GM21723 (cell line): ENCODE measurements around the gene GNG5.
"Not testable (repeated sequence)": the region's sequence is repeated elsewhere in the genome, so short reads cannot be mapped to it uniquely, and the experiment has no call there.

Source experiments
- ATAC-seq: cut with Tn5 transposase; IDR thresholded peaks from one replicate; pipeline ENCODE4 v1.9.1; 2021; ENCODE audit warnings: mild to moderate bottlenecking, moderate library complexity; ENCODE audit not compliant: unreplicated experiment

Gene GNG5

DNA sequence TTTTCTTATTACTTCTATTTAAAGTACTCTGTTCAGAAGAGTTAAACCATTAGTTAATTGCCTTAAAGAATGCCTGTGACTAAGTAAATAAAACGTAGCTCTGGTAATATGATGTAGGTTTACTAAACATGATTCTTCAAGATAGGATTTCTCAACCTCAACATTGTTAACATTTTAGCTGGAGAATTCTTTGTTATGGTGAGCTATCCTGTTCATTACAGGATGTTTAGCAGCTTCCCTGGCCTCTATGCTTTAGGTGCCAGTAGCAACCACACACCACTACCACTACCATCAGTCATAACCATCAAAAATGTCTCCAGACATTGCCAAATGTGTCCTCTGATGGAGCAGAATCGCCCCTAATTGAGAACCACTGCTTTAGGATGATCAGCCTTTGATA is 16.6 kb downstream of the GNG5 start:
- ATAC-seq: no peak

DNA sequence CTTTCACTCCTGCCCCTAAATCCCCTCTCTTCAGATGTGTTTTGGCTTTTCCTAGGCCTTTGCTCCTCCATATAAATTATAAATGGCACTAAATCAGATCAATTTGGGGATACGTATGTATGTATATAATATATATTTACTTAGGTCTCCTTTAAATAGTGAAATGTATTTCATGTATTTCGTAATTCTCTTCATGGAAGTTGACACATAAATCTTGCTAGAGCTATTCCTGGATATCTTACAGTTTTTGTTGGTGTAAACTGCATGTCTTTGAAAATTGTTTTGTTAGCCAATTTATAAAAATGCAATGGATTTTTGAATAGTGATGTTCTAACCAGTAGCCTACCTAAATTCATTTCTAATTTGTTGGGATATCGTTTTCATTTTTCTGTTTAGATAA is 18.3 kb downstream of the GNG5 start:
- ATAC-seq: no peak

DNA sequence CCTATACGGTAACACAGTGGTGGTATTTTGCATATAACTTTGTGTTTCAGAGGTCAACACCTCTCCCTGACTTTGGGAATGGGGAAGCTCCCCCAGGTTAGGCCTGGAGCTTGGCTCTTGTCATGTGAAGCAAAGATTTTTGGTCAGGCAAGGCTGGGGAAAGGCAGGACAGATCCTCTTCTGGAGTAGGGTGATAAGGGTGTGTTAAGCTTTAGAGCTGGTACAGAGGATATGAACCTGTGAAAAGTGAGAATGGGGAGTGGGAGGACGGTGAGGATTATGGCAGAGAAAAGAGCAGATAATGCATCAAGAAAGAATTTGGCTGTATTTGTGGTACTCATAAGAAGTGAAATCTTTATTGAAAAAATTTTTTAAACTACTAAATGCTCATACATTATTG is 25.1 kb downstream of the GNG5 start:
- no peak for ATAC-seq

DNA sequence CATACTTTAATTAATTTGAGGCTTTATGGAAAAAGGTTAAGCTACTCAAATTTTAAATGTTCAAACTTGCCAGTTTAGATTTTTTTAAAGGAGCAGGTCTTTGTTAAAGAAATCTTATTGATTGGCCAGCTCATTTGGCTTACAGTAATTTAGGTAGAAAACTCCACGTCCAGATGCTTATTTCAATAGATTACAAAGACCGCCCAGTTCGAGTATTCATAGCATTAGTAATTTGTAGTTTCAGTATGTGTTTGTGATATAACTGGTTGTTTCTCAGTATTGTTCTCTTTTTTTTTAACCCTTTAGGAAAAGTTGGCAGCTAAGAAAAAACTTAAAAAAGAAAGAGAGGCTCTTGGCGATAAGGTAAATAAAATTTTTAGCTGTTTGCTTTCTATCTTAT is 25.7 kb downstream of the GNG5 start:
- ATAC-seq: no peak

- ATAC-seq: peak; percentile 24
Observed at GRCh38 chr1:84479998-84480397, 26.4 kb downstream of the GNG5 start.

GRCh38 chr1:84478876-84479868 is 27.2 kb downstream of the GNG5 start, which contains the start of gene RPF1:
RPF1 (plus strand) TSS chr1:84479266; CDS start chr1:84479282, 16 bp downstream.
- ATAC-seq: peak; percentile 97

DNA sequence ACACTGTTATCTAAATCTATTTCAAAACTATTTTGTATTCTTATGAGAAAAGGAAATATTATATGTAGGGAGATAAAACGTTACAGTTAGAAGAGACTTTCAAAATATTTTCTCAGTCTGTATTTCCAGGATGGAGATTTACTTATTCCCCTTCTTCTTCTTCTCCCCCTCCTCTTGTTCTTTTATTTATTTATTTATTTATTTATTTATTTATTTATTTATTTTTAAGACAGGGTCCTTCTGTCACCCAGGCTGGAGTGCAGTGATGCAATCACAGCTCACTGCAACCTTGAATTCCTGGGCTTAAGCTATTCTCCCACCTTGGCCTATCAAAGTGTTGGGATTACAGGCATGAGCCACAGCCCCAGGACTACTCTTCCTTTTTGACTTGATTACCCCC is 30.2 kb downstream of the GNG5 start:
- ATAC-seq: no peak

GRCh38 chr1:84467298-84467697 is 39.1 kb downstream of the GNG5 start:
- no peak for ATAC-seq

GRCh38 chr1:84462118-84462517 is 44.3 kb downstream of the GNG5 start:
- ATAC-seq: no peak

DNA sequence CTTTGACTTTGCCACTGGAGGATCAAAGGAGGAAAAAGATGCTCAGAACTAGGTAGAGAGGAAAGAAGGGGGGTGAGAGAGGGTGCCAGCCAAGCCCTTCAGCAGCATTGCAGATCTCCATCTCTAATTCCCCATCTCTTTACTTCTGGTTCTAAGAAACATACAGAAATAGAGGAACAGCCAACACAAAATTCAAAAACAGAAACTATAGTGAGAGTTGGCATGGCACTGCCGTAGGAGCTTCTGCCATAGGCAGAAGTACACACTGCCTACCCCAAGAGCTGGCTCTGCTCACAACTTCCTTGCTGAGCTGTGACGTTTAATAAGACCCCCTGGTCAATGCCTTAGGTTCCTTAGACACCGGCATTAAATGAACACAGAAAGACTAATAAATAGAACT is 53.9 kb downstream of the GNG5 start:
- ATAC-seq: no peak

GRCh38 chr1:84450910-84451309 is 55.5 kb downstream of the GNG5 start:
- ATAC-seq: no peak

- ATAC-seq: not testable (repeated sequence)
Observed at GRCh38 chr1:84448704-84449103, 57.7 kb downstream of the GNG5 start.
